CD4-positive, alpha-beta memory T cell (primary cell): Measurements from ENCODE around the gene ACAP2. TPM values are rescaled to one million over a fixed set of nuclear protein-coding genes. Genes with fewer than 3 reads are reported as not detected.

Experiments
- CTCF ChIA-PET: fragments of 350-600 bp; sonication (Branson Sonifier 250); formaldehyde crosslinking; loops from one replicate; lab custom pipeline; 2021; ENCODE audit warnings: inconsistent platforms; ENCODE audit not compliant: partially characterized antibody; lab: Charles Lee
- POLR2A ChIA-PET: fragments of 350-600 bp; sonication (Branson Sonifier 250); formaldehyde crosslinking; loops from one replicate; lab custom pipeline; 2021; ENCODE audit not compliant: partially characterized antibody; lab: Charles Lee
- DNase-seq, 5 donors: peaks; one replicate each; pipeline versions ENCODE4 v3.0.0 to v3.0.0-alpha.2; 2020 to 2022; ENCODE audit warnings: mixed read lengths in 1 of 5
- H3K27ac ChIP-seq: one replicate; pipeline ENCODE4 v1.7.0; 2013; ENCODE audit warnings: low read depth, low read length
- H3K27me3 ChIP-seq: 2 replicates; pipeline ENCODE4 v1.7.0; 2013; ENCODE audit warnings: mild to moderate bottlenecking, low read length, moderate library complexity; ENCODE audit not compliant: insufficient read depth
- H3K36me3 ChIP-seq: 2 replicates; pipeline ENCODE4 v1.7.0; 2013; ENCODE audit warnings: mild to moderate bottlenecking, low read length, moderate library complexity; ENCODE audit not compliant: insufficient read depth
- H3K4me1 ChIP-seq: 2 replicates; pipeline ENCODE4 v1.7.0; 2013; ENCODE audit warnings: mild to moderate bottlenecking, low read length, moderate library complexity; ENCODE audit not compliant: insufficient read depth
- H3K4me3 ChIP-seq, 2 donors: one replicate each; pipeline ENCODE4 v1.7.0; 2013; ENCODE audit warnings: low read length in 2 of 2, mild to moderate bottlenecking in 1 of 2
- H3K9me3 ChIP-seq, 2 donors: one replicate each; pipeline ENCODE4 v1.7.0; 2013; ENCODE audit warnings: low read length in 2 of 2, control low read depth in 1 of 2; ENCODE audit not compliant: control insufficient read depth in 1 of 2
- H3K27ac Mint-ChIP-seq, 7 donors: one replicate each; pipeline ENCODE4 v1.8.0; 2020 to 2021; ENCODE audit warnings: mixed read lengths in 7 of 7, mild to moderate bottlenecking in 6 of 7, inconsistent platforms in 3 of 7, moderate library complexity in 3 of 7
- H3K27me3 Mint-ChIP-seq, 2 donors: one replicate each; pipeline ENCODE4 v1.8.0; 2020 to 2021; ENCODE audit warnings: mixed read lengths in 2 of 2
- H3K36me3 Mint-ChIP-seq, 2 donors: one replicate each; pipeline ENCODE4 v1.8.0; 2020 to 2021; ENCODE audit warnings: mixed read lengths in 2 of 2, inconsistent platforms in 1 of 2, mild to moderate bottlenecking in 1 of 2
- H3K4me1 Mint-ChIP-seq, 4 donors: one replicate each; pipeline ENCODE4 v1.8.0; 2020 to 2021; ENCODE audit warnings: mixed read lengths in 4 of 4, mild to moderate bottlenecking in 1 of 4
- H3K4me3 Mint-ChIP-seq, 8 donors: one replicate each; pipeline ENCODE4 v1.8.0; 2020 to 2021; ENCODE audit warnings: mixed read lengths in 8 of 8, mild to moderate bottlenecking in 7 of 8, moderate library complexity in 6 of 8, inconsistent platforms in 3 of 8
- H3K9me3 Mint-ChIP-seq, 8 donors: one replicate each; pipeline ENCODE4 v1.8.0; 2020 to 2021; ENCODE audit warnings: mixed read lengths in 8 of 8, mild to moderate bottlenecking in 5 of 8, inconsistent platforms in 3 of 8, moderate library complexity in 1 of 8
- intact Hi-C: fragments of 100-400 bp; cut with micrococcal nuclease; formaldehyde crosslinking; loops from one replicate; pipeline ENCODE4 v1.15.1; 2023
- polyA plus RNA-seq, 2 donors: library from polyadenylated mRNA; unstranded; fragments of 300-500 nt; fragmentation: Illumina TruSeq; gene quantifications; one replicate each; pipeline ENCODE4 v1.2.3, GENCODE V29; 2021
- total RNA-seq, 2 experiments: library from RNA; stranded (reverse); gene quantifications; one replicate each; pipeline ENCODE4 v1.2.3, GENCODE V29; 2021

Gene ACAP2
- total and polyA plus RNA-seq, 4 experiments from 2014 or later = 40.9 to 73.5 (median 63.1) TPM

DNA sequence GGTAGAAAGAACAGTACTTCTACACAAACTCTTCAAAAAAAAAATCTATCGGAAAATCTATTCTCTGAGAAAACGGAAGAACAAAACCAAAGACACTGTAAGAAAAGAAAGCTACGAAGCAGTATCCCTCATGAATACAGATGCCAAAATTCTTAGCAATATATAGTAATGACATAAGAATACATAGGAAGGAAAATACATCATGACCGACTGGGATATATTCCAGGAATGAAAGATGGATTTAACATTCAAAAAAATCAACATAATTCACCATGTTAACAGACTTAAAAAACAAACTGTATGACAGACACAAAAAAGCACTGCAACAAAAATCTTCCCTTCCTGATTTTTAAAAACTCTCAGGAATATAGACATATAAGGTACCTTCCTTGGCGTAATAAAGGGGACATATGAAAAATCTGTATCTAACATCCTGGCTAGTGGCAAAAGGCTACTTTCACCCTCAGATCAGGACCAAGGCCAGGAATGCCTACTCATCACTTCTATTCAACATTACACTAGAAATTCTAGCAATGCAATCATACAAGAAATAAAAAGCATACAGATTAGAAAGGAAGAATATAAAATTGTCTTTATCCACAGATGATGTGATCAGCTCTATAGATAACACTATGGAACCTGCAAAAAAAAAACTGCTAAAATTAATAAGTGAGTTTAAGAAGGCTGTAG, 94.2 kb downstream of the ACAP2 start:
- H3K27ac ChIP-seq = no peak overlapping the region
- no peak overlapping the region for H3K4me3 ChIP-seq
- no peak for DNase-seq
- intact Hi-C loops = no loop called here
- H3K27ac Mint-ChIP-seq = peak overlapping the region in 1 of 7 donors; percentile 38
- no peaks in the 10 kb centered on the region for H3K27me3 Mint-ChIP-seq
- peaks cover 10 to 26% (median 17%) of the 10 kb centered on the region in 4 donors for H3K4me1 Mint-ChIP-seq
- no peak overlapping the region for H3K4me3 Mint-ChIP-seq
- H3K4me1 ChIP-seq = no peaks in the 10 kb centered on the region
- H3K27me3 ChIP-seq = no peaks in the 10 kb centered on the region
- POLR2A ChIA-PET = no interaction called here
- no peaks in the 10 kb centered on the region for H3K36me3 ChIP-seq
- no peaks in the 10 kb centered on the region for H3K9me3 ChIP-seq
- CTCF ChIA-PET = interaction anchor here (1.2 kb wide), 1 partner anchor 12 kb away, joined by 3 read pairs; no protein-coding TSS in a partner anchor
- H3K36me3 Mint-ChIP-seq = peaks cover 12 to 27% of the 10 kb centered on the region in 2 donors
- no peaks in the 10 kb centered on the region for H3K9me3 Mint-ChIP-seq

DNA sequence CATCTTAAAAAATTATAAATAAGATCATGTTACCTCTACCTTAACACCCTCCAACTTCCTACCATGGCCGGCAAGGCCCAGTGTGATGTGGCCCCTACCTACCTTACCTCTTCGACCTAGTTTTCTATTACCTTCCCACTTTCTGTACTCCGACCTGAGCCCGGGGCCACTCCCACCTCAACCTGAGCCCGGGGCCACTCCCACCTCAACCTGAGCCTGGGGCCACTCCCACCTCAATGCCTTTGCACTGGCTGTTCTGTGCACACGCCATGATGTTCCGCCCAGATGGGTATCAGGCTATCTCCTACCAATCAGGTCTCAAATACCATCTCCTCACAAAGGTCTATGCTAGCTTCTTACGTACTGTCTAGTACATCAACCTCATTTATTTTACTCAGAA, 105.1 kb downstream of the ACAP2 start:
- H3K27ac Mint-ChIP-seq = peak overlapping the region in 2 of 7 donors; percentile 10 to 75
- H3K4me3 ChIP-seq = no peak overlapping the region
- intact Hi-C loops = no loop called here
- peaks cover 0 to 9% (median 2%) of the 10 kb centered on the region in 4 donors for H3K4me1 Mint-ChIP-seq
- ChIA-PET POLR2A (no interaction called here), CTCF (no interaction called here)
- H3K36me3 ChIP-seq = peaks cover 13% of the 10 kb centered on the region
- peaks cover 31 to 37% of the 10 kb centered on the region in 2 donors for H3K36me3 Mint-ChIP-seq
- no peak overlapping the region for H3K27ac ChIP-seq
- H3K27me3 ChIP-seq = no peaks in the 10 kb centered on the region
- no peaks in the 10 kb centered on the region for H3K9me3 Mint-ChIP-seq
- H3K4me1 ChIP-seq = no peaks in the 10 kb centered on the region
- no peaks in the 10 kb centered on the region for H3K27me3 Mint-ChIP-seq
- DNase-seq = no peak
- H3K4me3 Mint-ChIP-seq = no peak overlapping the region
- H3K9me3 ChIP-seq = no peaks in the 10 kb centered on the region

DNA sequence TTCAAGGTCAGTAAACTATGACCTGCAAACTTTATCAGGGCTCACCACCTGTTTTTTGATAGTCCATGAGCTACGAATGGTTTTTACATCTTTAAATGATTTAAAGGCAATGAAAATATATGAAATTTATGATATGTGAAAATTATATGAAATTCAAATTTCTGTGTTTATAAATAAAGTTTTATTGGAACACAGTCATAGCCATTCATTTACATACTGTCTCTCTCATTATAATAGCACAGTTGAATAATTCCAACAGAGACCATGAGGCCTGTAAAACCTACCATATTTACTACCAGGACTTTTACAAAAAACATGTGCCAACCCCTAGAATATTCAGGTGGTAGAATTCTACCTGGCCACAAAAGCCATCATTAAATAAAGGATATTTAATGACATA, 107.9 kb downstream of the ACAP2 start:
- Mint-ChIP-seq H3K4me3 (no peak overlapping the region), H3K36me3 (peaks cover 39 to 42% of the 10 kb centered on the region in 2 donors), H3K9me3 (no peaks in the 10 kb centered on the region), H3K4me1 (peaks cover 0 to 7% (median under 1%) of the 10 kb centered on the region in 4 donors), H3K27me3 (no peaks in the 10 kb centered on the region), H3K27ac (no peak overlapping the region)
- Histone ChIP-seq H3K27me3 (no peaks in the 10 kb centered on the region), H3K4me1 (no peaks in the 10 kb centered on the region), H3K4me3 (no peak overlapping the region), H3K27ac (no peak overlapping the region), H3K36me3 (peaks cover 10% of the 10 kb centered on the region), H3K9me3 (no peaks in the 10 kb centered on the region)
- DNase-seq = no peak
- ChIA-PET CTCF (interaction anchor here (1.3 kb wide), 1 partner anchor 188 kb away, joined by 3 read pairs; no protein-coding TSS in a partner anchor), POLR2A (no interaction called here)
- intact Hi-C loops = no loop called here

- ChIA-PET POLR2A (no interaction called here), CTCF (no interaction called here)
- intact Hi-C loops = no loop called here
- H3K9me3 Mint-ChIP-seq = peaks cover 0 to 16% (median 5%) of the 10 kb centered on the region in 8 donors
- H3K36me3 Mint-ChIP-seq = peaks cover 47 to 50% of the 10 kb centered on the region in 2 donors
- no peak overlapping the region for H3K4me3 ChIP-seq
- H3K9me3 ChIP-seq = no peaks in the 10 kb centered on the region
- H3K27ac ChIP-seq = no peak overlapping the region
- H3K27me3 ChIP-seq = no peaks in the 10 kb centered on the region
- no peaks in the 10 kb centered on the region for H3K4me1 ChIP-seq
- H3K27ac Mint-ChIP-seq = no peak overlapping the region
- H3K4me1 Mint-ChIP-seq = peaks cover 0 to 10% (median 6%) of the 10 kb centered on the region in 4 donors
- H3K36me3 ChIP-seq = peaks cover 24% of the 10 kb centered on the region
- no peaks in the 10 kb centered on the region for H3K27me3 Mint-ChIP-seq
- DNase-seq = no peak
- H3K4me3 Mint-ChIP-seq = no peak overlapping the region
Observed at GRCh38 chr3:195319060-195319459, 123.8 kb downstream of the ACAP2 start.

DNA sequence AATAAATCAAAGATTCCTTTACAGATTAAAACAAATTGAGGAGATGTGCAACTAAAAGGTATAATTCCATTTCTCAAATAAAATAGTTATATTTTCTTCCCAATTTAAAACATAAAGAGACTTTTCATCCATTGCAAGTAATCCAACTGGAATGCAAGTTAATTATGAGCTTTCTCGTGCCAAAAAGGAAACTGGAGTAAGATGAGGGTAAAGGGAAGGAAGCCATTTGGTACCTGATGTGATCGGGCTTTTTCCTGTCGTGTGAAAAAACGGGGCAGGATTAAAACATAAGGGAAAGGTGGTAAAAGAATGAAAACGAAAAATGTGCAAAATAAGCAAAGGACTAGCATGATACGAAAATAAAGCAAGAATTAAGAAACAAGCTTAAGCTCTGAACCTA, 130.1 kb downstream of the ACAP2 start:
- intact Hi-C loops = no loop called here
- H3K4me3 ChIP-seq = no peak overlapping the region
- no peak overlapping the region for H3K27ac ChIP-seq
- H3K27me3 ChIP-seq = no peaks in the 10 kb centered on the region
- H3K36me3 Mint-ChIP-seq = peaks cover 5 to 8% of the 10 kb centered on the region in 2 donors
- H3K36me3 ChIP-seq = peaks cover 4% of the 10 kb centered on the region
- no peaks in the 10 kb centered on the region for H3K4me1 ChIP-seq
- H3K4me3 Mint-ChIP-seq = no peak overlapping the region
- H3K27me3 Mint-ChIP-seq = no peaks in the 10 kb centered on the region
- ChIA-PET POLR2A (no interaction called here), CTCF (no interaction called here)
- DNase-seq = no peak
- no peaks in the 10 kb centered on the region for H3K9me3 ChIP-seq
- peak overlapping the region in 3 of 7 donors; percentile 10 to 62 (median 55) for H3K27ac Mint-ChIP-seq
- H3K4me1 Mint-ChIP-seq = peaks cover 0 to 2% (median 0%) of the 10 kb centered on the region in 4 donors
- peaks cover 0 to 2% (median 0%) of the 10 kb centered on the region in 8 donors for H3K9me3 Mint-ChIP-seq

DNA sequence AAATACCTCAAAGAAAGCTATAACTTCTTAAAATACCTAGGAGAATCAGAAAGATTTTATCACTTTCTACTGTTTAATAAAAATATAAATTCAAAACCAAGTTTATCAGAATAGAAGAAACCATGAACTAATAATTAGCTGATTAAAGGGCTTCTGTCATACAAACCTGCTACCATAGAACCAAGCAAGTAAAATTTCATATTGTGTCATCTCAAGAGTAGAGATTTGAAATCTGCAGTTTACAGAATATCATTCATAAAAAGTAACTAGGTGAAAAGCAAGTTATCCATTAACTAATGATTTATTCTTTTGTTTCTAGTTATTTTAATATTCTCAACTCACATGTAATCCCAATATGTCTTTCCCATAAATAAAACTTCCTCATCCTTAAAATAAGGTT, 135.1 kb downstream of the ACAP2 start:
- no peaks in the 10 kb centered on the region for H3K9me3 ChIP-seq
- H3K27ac ChIP-seq = no peak overlapping the region
- no peak for DNase-seq
- POLR2A ChIA-PET = no interaction called here
- H3K9me3 Mint-ChIP-seq = peaks cover 0 to 2% (median 0%) of the 10 kb centered on the region in 8 donors
- H3K4me1 ChIP-seq = no peaks in the 10 kb centered on the region
- CTCF ChIA-PET = interaction anchor here (0.9 kb wide), 1 partner anchor 37 kb away, joined by 3 read pairs; the partner anchor contains the start of gene XXYLT1
- H3K27ac Mint-ChIP-seq = peak overlapping the region in 2 of 7 donors; percentile 41 to 60
- H3K4me3 ChIP-seq = no peak overlapping the region
- H3K36me3 ChIP-seq = peaks cover 4% of the 10 kb centered on the region
- H3K27me3 Mint-ChIP-seq = no peaks in the 10 kb centered on the region
- peaks cover 18 to 29% of the 10 kb centered on the region in 2 donors for H3K36me3 Mint-ChIP-seq
- H3K27me3 ChIP-seq = no peaks in the 10 kb centered on the region
- no peak overlapping the region for H3K4me3 Mint-ChIP-seq
- intact Hi-C loops = no loop called here
- peaks cover 0 to 2% (median 0%) of the 10 kb centered on the region in 4 donors for H3K4me1 Mint-ChIP-seq

DNA sequence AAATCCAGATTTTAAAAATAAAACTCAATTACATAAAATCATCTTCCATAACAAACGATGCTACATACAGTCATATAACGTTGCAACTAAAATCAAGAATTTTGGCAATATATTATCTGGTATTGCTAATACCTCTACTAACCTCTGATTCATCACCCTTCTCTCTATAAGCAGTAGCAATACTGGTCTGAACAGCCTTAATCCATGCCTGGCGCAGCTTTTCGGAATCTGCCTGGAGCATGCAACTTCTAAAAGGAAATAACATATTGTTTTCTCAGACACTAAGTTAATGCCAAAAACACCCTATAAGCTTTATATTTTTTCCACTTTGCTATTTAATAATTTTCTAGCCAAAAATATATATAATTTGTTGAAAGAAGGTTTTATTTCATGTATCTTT, 136.5 kb downstream of the ACAP2 start:
- Histone ChIP-seq H3K4me1 (no peaks in the 10 kb centered on the region), H3K36me3 (peaks cover 11% of the 10 kb centered on the region), H3K27me3 (no peaks in the 10 kb centered on the region), H3K4me3 (no peak overlapping the region), H3K9me3 (no peaks in the 10 kb centered on the region), H3K27ac (no peak overlapping the region)
- intact Hi-C loops = no loop called here
- no peak for DNase-seq
- ChIA-PET POLR2A (interaction anchor here (0.6 to 1.0 kb wide), 2 partner anchors 88 to 136 kb away, joined by 3 read pairs; partner anchors contain the start of gene ACAP2), CTCF (interaction anchor here (1.7 kb wide), 1 partner anchor 35 kb away, joined by 4 read pairs; the partner anchor contains the start of gene XXYLT1)
- H3K4me3 Mint-ChIP-seq = no peak overlapping the region
- H3K36me3 Mint-ChIP-seq = peaks cover 29 to 37% of the 10 kb centered on the region in 2 donors
- H3K27ac Mint-ChIP-seq = no peak overlapping the region
- H3K4me1 Mint-ChIP-seq = peaks cover 0 to 2% (median under 1%) of the 10 kb centered on the region in 4 donors
- H3K27me3 Mint-ChIP-seq = no peaks in the 10 kb centered on the region
- H3K9me3 Mint-ChIP-seq = peaks cover 0 to 2% (median 0%) of the 10 kb centered on the region in 8 donors
